Vagina (tissue), 2 donors: ENCODE data around the gene CEP70.

Source experiments
- CTCF ChIP-seq, 3 experiments: fragments of 450-650 bp in 2 of 3; fragments of 200-600 bp in 1 of 3; sonication (generic) in 1 of 3; IDR thresholded peaks; one replicate each; pipeline ENCODE4 v1.5.1; 2017 to 2019; ENCODE audit warnings: antibody characterized with exemption in 3 of 3, mild to moderate bottlenecking in 2 of 3, moderate library complexity in 2 of 3
- POLR2A ChIP-seq, 2 donors: fragments of 450-650 bp; IDR thresholded peaks; one replicate each; pipeline ENCODE4 v1.6.1; 2017; ENCODE audit warnings: antibody characterized with exemption in 2 of 2, mild to moderate bottlenecking in 2 of 2, moderate library complexity in 2 of 2
- POLR2AphosphoS5 ChIP-seq, 2 donors: sonication (generic); formaldehyde crosslinking; IDR thresholded peaks; one replicate each; pipeline ENCODE4 v1.9.0; 2017; ENCODE audit warnings: antibody characterized with exemption in 2 of 2, mild to moderate bottlenecking in 2 of 2, low read depth in 1 of 2; ENCODE audit not compliant: insufficient read depth in 1 of 2

- TF ChIP-seq CTCF (IDR thresholded peaks at IDR 0.05) (no peak), POLR2AphosphoS5 (IDR thresholded peaks at IDR 0.05; ENCODE audit: insufficient read depth in 1 of 2, low read depth in 1 of 2) (no peak), POLR2A (IDR thresholded peaks at IDR 0.05) (no peak)
Observed at GRCh38 chr3:138591392-138591791, 2.7 kb downstream of the CEP70 start.
